Activated naive CD4-positive, alpha-beta T cell treated with anti-CD3 and anti-CD28 coated beads, Interleukin-2, amount 50 U/mL, for 72 hours (primary cell): Measurements from ENCODE around the gene UBAP2L. TPM values are rescaled to one million over a fixed set of nuclear protein-coding genes. Genes with fewer than 3 reads are reported as not detected.
"Not testable (repeated sequence)": the region's sequence is repeated elsewhere in the genome, so short reads cannot be mapped to it uniquely, and the experiment has no call there.

ENCODE experiments used
- ATAC-seq, 2 donors: fragments of 150-1000 bp; cut with Tn5 transposase; 2 replicates each; pipeline ENCODE4 v1.10.0; 2021; ENCODE audit warnings: mild to moderate bottlenecking in 2 of 2, moderate library complexity in 2 of 2
- DNase-seq, 2 donors: peaks; one replicate each; pipeline ENCODE4 v3.0.0; 2021 to 2022; ENCODE audit warnings: low spot score in 2 of 2
- H3K27ac Mint-ChIP-seq, 2 donors: one replicate each; pipeline ENCODE4 v1.8.0; 2022; ENCODE audit warnings: mild to moderate bottlenecking in 2 of 2, mixed read lengths in 2 of 2
- H3K36me3 Mint-ChIP-seq, 2 donors: one replicate each; pipeline ENCODE4 v1.8.0; 2022; ENCODE audit warnings: mixed read lengths in 2 of 2
- H3K9me3 Mint-ChIP-seq, 2 donors: one replicate each; pipeline ENCODE4 v1.8.0; 2022; ENCODE audit warnings: mixed read lengths in 2 of 2
- total RNA-seq, 2 donors: library from RNA; stranded (reverse); gene quantifications; one replicate each; pipeline ENCODE4 v1.2.3, GENCODE V29; 2022

Gene UBAP2L
- total RNA-seq, 2 donors from 2014 or later: 188 to 240 TPM

- no peak for ATAC-seq
- no peaks in the 10 kb centered on the region for H3K9me3 Mint-ChIP-seq
- DNase-seq: no peak
- peak overlapping the region in 1 of 2 donors; percentile 3 for H3K27ac Mint-ChIP-seq
- peaks cover 13% of the 10 kb centered on the region in 2 donors for H3K36me3 Mint-ChIP-seq
These were observed 33.8 kb upstream of the UBAP2L start for GRCh38 chr1:154186852-154187501.

- Mint-ChIP-seq H3K36me3 (no peaks in the 10 kb centered on the region), H3K9me3 (no peaks in the 10 kb centered on the region), H3K27ac (no peak overlapping the region)
- DNase-seq: no peak
- ATAC-seq: no peak
These were observed 30.2 kb upstream of the UBAP2L start for GRCh38 chr1:154190550-154190949.

GRCh38 chr1:154191990-154192461 is 28.7 kb upstream of the UBAP2L start, which contains the start of gene TPM3:
Gene TPM3 (minus strand): TSS chr1:154192100. CDS start chr1:154192018, 82 bp downstream.
- Mint-ChIP-seq H3K36me3 (no peaks in the 10 kb centered on the region), H3K27ac (peak within 1 kb of the TSS in 1 of 2 donors; percentile 39), H3K9me3 (no peaks in the 10 kb centered on the region)
- no peak for DNase-seq
- ATAC-seq: no peak

- H3K9me3 Mint-ChIP-seq: no peaks in the 10 kb centered on the region
- H3K27ac Mint-ChIP-seq: no peak overlapping the region
- DNase-seq (no peak), ATAC-seq (no peak)
- H3K36me3 Mint-ChIP-seq: no peaks in the 10 kb centered on the region
These were observed 28.3 kb upstream of the UBAP2L start for GRCh38 chr1:154192476-154192875.

GRCh38 chr1:154193821-154194220 is 26.9 kb upstream of the UBAP2L start:
- no peak for DNase-seq
- ATAC-seq: no peak
- Mint-ChIP-seq H3K27ac (peak overlapping the region in 1 of 2 donors; percentile 7), H3K9me3 (no peaks in the 10 kb centered on the region), H3K36me3 (no peaks in the 10 kb centered on the region)

GRCh38 chr1:154198756-154199562 is 21.8 kb upstream of the UBAP2L start:
- Mint-ChIP-seq H3K27ac (no peak overlapping the region), H3K36me3 (no peaks in the 10 kb centered on the region), H3K9me3 (no peaks in the 10 kb centered on the region)
- DNase-seq (peak in 1 of 2 donors; percentile 53), ATAC-seq (peak; percentile 64 to 76)

GRCh38 chr1:154199563-154199879 is 21.2 kb upstream of the UBAP2L start:
- Mint-ChIP-seq H3K36me3 (no peaks in the 10 kb centered on the region), H3K9me3 (no peaks in the 10 kb centered on the region), H3K27ac (no peak overlapping the region)
- ATAC-seq (peak; percentile 13 to 36), DNase-seq (no peak)

- not testable (repeated sequence) for H3K9me3 Mint-ChIP-seq, DNase-seq
- peak overlapping the region; percentile 63 to 76 for H3K27ac Mint-ChIP-seq
- peak in 1 of 2 donors; percentile 64 for ATAC-seq
- H3K36me3 Mint-ChIP-seq: peaks cover 0 to 33% of the 10 kb centered on the region in 2 donors
These were observed 15.0 kb upstream of the UBAP2L start for GRCh38 chr1:154205778-154206177.

- H3K9me3 Mint-ChIP-seq: no peaks in the 10 kb centered on the region
- H3K27ac Mint-ChIP-seq: peak within 1 kb of the TSS; percentile 73 to 76
- DNase-seq: peak in 1 of 2 donors; percentile 12
- peak; percentile 89 to 94 for ATAC-seq
- H3K36me3 Mint-ChIP-seq: peaks cover 0 to 34% of the 10 kb centered on the region in 2 donors
These were observed 14.6 kb upstream of the UBAP2L start, which contains the start of gene CFAP141 for GRCh38 chr1:154206196-154206595. Gene CFAP141 (minus strand): TSS chr1:154206333. CDS start chr1:154206307, 26 bp downstream.

- ATAC-seq: no peak
- H3K27ac Mint-ChIP-seq: peak overlapping the region; percentile 71 to 73
These were observed 13.5 kb upstream of the UBAP2L start for GRCh38 chr1:154207262-154207661.

GRCh38 chr1:154208677-154209388 is 11.9 kb upstream of the UBAP2L start:
- ATAC-seq: no peak
- no peaks in the 10 kb centered on the region for H3K9me3 Mint-ChIP-seq
- peak overlapping the region; percentile 17 to 71 for H3K27ac Mint-ChIP-seq
- H3K36me3 Mint-ChIP-seq: peaks cover 6 to 42% of the 10 kb centered on the region in 2 donors
- DNase-seq: no peak

More at GRCh38 chr1:154207262-154207661, 13.5 kb upstream of the UBAP2L start:
- Mint-ChIP-seq H3K36me3 (peaks cover 4 to 40% of the 10 kb centered on the region in 2 donors), H3K9me3 (no peaks in the 10 kb centered on the region)
- no peak for DNase-seq

- H3K9me3 Mint-ChIP-seq: no peaks in the 10 kb centered on the region
- peak overlapping the region; percentile 54 to 91 for H3K27ac Mint-ChIP-seq
- H3K36me3 Mint-ChIP-seq: peaks cover 6 to 45% of the 10 kb centered on the region in 2 donors
- no peak for DNase-seq
- no peak for ATAC-seq
These were observed 8.7 kb upstream of the UBAP2L start for GRCh38 chr1:154212083-154212482.

- peak; percentile 90 to 96 for ATAC-seq
These were observed 7.5 kb upstream of the UBAP2L start for GRCh38 chr1:154213274-154213673.

GRCh38 chr1:154218545-154218944 is 2.2 kb upstream of the UBAP2L start:
- Mint-ChIP-seq H3K36me3 (peaks cover 51 to 69% of the 10 kb centered on the region in 2 donors), H3K27ac (peak overlapping the region; percentile 51 to 97), H3K9me3 (peaks cover 0 to 4% of the 10 kb centered on the region in 2 donors)
- no peak for ATAC-seq
- DNase-seq: no peak

More at GRCh38 chr1:154213274-154213673, 7.5 kb upstream of the UBAP2L start:
- Mint-ChIP-seq H3K9me3 (no peaks in the 10 kb centered on the region), H3K36me3 (peaks cover 15 to 45% of the 10 kb centered on the region in 2 donors), H3K27ac (peak overlapping the region; percentile 81 to 87)
- DNase-seq: no peak

GRCh38 chr1:154219541-154219940 is 1.2 kb upstream of the UBAP2L start:
- peak overlapping the region; percentile 97 for H3K27ac Mint-ChIP-seq
- peaks cover 0 to 4% of the 10 kb centered on the region in 2 donors for H3K9me3 Mint-ChIP-seq
- H3K36me3 Mint-ChIP-seq: peaks cover 51 to 65% of the 10 kb centered on the region in 2 donors
- no peak for ATAC-seq
- DNase-seq: no peak

GRCh38 chr1:154220970-154221277 is 169 bp downstream of the UBAP2L start:
- DNase-seq: no peak
- Mint-ChIP-seq H3K9me3 (peaks cover 0 to 4% of the 10 kb centered on the region in 2 donors), H3K36me3 (peaks cover 54 to 70% of the 10 kb centered on the region in 2 donors), H3K27ac (peak overlapping the region; percentile 97)
- ATAC-seq: no peak
